Neutrophil (primary cell): ENCODE results near the gene ISM1.

Experiments
- H3K27ac ChIP-seq: fragments of 200-600 bp; sonication (generic); 2 replicates; pipeline ENCODE4 v1.5.1; 2016; ENCODE audit warnings: mild to moderate bottlenecking, moderate library complexity
- H3K27me3 ChIP-seq: fragments of 200-600 bp; sonication (generic); 2 replicates; pipeline ENCODE4 v1.6.0; 2016; ENCODE audit warnings: mild to moderate bottlenecking
- H3K36me3 ChIP-seq: fragments of 200-600 bp; sonication (generic); 2 replicates; pipeline ENCODE4 v1.5.1; 2017
- H3K4me1 ChIP-seq, 2 experiments: fragments of 200-600 bp in 1 of 2; sonication (generic) in 1 of 2; 1 replicate in 1 of 2; 2 replicates in 1 of 2; pipeline versions ENCODE4 v1.5.1 to v1.6.1; 2013 to 2016; ENCODE audit warnings: low read depth in 1 of 2, low read length in 1 of 2, mild to moderate bottlenecking in 1 of 2, moderate library complexity in 1 of 2; ENCODE audit not compliant: control insufficient read depth in 1 of 2, insufficient read depth in 1 of 2
- H3K4me3 ChIP-seq, 2 experiments: fragments of 200-600 bp in 1 of 2; sonication (generic) in 1 of 2; 1 replicate in 1 of 2; 2 replicates in 1 of 2; pipeline ENCODE4 v1.5.1; 2013 to 2016; ENCODE audit warnings: low read depth in 1 of 2, low read length in 1 of 2, mild to moderate bottlenecking in 1 of 2, moderate library complexity in 1 of 2
- H3K9me3 ChIP-seq: fragments of 200-600 bp; sonication (generic); 2 replicates; pipeline ENCODE4 v1.5.1; 2016
- TF ChIP-seq, protein P1 (sequence below): fragments of 200-600 bp; sonication (generic); IDR thresholded peaks from 2 replicates; pipeline ENCODE4 v1.5.1; 2016; ENCODE audit warnings: antibody characterized with exemption

Gene ISM1

DNA sequence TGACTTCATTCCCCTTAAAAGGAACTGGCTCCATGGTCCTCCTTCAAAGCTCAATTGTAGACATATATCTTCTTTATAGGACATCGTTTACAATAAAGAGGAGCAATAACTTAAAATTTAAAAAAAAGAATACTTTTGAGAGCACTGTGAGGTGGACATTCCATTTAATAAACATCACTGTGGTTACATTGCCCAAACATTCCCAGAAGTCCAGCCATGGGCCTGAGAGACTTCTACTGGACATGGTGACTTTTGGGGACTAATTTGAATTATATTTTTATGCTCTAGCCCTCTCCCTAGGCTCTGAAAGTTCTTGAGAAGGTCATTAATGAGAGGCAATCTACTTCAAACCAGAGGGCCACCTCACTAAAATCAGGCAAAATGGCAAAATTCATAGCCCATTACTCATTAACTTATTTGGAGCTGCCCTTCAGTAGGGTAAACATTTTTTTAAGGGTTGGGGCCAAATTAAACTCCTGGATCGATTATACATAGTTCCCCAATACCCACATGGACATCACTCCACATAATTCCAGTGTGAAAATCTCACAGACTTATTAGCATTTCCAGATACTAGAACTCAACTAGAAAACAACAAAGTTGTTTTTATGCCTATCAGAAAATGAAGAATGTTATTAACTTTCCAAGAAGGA lies 17.1 kb downstream of the ISM1 start:
- Histone ChIP-seq H3K4me1 (no peaks in the 10 kb centered on the region), H3K36me3 (no peaks in the 10 kb centered on the region), H3K27me3 (no peaks in the 10 kb centered on the region), H3K9me3 (no peaks in the 10 kb centered on the region), H3K4me3 (no peak overlapping the region), H3K27ac (no peak overlapping the region)
- TF ChIP-seq, protein P1, sequence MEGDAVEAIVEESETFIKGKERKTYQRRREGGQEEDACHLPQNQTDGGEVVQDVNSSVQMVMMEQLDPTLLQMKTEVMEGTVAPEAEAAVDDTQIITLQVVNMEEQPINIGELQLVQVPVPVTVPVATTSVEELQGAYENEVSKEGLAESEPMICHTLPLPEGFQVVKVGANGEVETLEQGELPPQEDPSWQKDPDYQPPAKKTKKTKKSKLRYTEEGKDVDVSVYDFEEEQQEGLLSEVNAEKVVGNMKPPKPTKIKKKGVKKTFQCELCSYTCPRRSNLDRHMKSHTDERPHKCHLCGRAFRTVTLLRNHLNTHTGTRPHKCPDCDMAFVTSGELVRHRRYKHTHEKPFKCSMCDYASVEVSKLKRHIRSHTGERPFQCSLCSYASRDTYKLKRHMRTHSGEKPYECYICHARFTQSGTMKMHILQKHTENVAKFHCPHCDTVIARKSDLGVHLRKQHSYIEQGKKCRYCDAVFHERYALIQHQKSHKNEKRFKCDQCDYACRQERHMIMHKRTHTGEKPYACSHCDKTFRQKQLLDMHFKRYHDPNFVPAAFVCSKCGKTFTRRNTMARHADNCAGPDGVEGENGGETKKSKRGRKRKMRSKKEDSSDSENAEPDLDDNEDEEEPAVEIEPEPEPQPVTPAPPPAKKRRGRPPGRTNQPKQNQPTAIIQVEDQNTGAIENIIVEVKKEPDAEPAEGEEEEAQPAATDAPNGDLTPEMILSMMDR = no peak

DNA sequence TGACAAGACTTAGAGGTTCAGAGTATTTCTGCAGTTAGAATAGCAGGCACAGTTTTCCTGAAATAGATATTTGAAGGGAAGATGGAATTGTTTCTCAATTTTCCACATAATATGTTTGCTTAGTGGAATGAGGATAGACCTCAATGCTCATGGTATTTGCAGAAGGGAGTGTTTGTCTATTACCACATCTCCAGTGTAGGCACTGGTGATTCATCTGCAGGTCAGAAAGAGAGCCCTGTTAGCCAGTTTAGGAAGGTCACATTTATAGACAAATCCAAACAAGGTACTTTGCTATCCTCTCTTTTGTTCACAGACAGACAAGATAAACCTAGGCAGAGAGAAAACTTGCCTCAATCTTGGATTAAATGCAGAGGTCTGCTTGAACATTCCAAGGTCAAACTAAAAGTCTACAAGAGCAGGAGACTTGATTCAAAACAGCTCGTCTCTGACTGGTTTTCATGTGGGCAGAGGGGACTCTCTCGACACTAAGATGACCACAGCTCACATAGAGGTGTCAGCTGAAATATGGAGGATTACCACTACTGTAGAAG lies 22.8 kb downstream of the ISM1 start:
- Histone ChIP-seq H3K9me3 (no peaks in the 10 kb centered on the region), H3K4me1 (no peaks in the 10 kb centered on the region), H3K27me3 (no peaks in the 10 kb centered on the region), H3K4me3 (no peak overlapping the region), H3K36me3 (no peaks in the 10 kb centered on the region), H3K27ac (no peak overlapping the region)
- TF ChIP-seq, protein P1 = no peak

DNA sequence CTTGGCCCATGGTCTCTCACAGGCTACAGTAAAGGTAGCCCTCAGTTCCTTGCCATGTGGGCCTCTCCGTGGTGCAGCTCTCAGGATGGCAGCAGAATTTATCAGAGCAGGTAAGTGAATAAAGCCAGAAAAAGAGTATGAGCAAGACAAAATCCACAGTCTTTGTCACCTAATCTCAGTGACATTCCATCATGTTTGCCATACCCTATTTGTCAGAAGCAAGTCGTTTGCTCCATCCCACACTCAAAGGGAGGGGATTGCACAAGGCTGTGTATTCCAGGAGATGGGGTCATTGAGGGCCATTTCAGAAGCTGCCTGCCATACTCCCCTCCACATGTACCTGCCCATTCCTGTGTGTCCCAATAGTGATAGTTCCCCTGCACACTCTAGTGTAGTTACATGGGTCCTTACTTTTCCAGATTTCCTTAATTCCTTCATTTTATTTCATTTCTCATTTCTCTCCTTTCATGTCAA lies 24.2 kb downstream of the ISM1 start:
- no peak overlapping the region for H3K4me3 ChIP-seq
- TF ChIP-seq, protein P1 = no peak
- H3K9me3 ChIP-seq = no peaks in the 10 kb centered on the region
- H3K36me3 ChIP-seq = no peaks in the 10 kb centered on the region
- no peaks in the 10 kb centered on the region for H3K27me3 ChIP-seq
- no peaks in the 10 kb centered on the region for H3K4me1 ChIP-seq
- H3K27ac ChIP-seq = no peak overlapping the region

DNA sequence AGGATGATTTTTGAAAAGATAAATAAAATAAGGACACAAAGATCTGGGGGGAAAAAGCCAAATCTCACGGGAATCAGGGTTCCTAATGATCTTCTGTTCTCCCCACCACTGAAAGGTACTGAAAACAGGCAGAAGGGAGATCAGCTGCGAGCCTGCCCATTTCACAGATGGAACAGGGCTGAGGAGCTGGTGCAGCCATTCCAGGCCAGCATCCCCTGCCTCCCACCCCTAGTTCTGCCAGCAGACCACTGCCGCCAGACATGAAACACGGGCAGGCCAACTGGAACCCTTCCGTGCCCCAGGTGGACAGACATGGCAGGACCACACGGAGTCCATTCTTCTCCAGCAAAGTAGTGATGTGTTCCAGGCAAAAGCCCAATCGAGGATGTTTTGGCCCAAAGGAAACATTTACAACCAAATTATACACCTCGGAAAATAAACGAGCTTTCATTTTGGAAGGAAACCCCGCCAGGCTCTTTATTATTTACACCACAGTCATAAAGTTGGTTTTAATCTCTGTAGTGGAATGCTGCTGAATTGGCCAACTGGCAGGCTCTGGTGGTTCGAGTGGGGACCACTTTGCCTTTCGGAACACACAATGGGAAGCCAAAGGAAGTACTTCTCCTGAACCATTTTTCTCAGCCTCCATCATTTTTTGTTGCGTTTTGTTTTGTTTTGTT lies 28.2 kb downstream of the ISM1 start:
- TF ChIP-seq, protein P1 = no peak
- Histone ChIP-seq H3K4me1 (no peaks in the 10 kb centered on the region), H3K27ac (no peak overlapping the region)

DNA sequence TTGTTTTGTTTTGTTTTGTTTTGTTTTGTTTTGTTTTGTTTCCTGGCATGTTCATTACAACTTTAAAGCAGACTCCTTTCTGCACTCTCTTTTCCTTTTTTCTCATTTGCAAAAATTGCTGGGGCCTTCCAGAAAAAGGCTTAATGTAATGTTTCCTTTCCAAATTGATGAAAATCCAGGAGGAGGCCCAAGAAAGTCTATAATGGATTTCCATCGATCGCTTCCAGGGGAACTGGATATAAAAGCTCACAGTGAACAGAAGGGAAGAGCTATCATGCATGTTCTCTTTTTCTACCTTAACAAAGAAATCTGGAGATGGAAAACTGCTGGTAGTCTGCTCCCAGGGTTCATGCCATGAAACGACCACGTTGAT lies 28.7 kb downstream of the ISM1 start:
- no peak overlapping the region for H3K4me3 ChIP-seq
- H3K27me3 ChIP-seq = no peaks in the 10 kb centered on the region
- no peak overlapping the region for H3K27ac ChIP-seq
- H3K9me3 ChIP-seq = no peaks in the 10 kb centered on the region
- no peaks in the 10 kb centered on the region for H3K4me1 ChIP-seq
- TF ChIP-seq, protein P1 = no peak
- no peaks in the 10 kb centered on the region for H3K36me3 ChIP-seq

More for the DNA sequence above, 28.2 kb downstream of the ISM1 start:
- Histone ChIP-seq H3K27me3 (no peaks in the 10 kb centered on the region), H3K36me3 (no peaks in the 10 kb centered on the region), H3K4me3 (no peak overlapping the region), H3K9me3 (no peaks in the 10 kb centered on the region)
